Fibroblast of lung (primary cell): ENCODE results near the gene ZNF407. TPM values are rescaled to one million over a fixed set of nuclear protein-coding genes. Genes with fewer than 3 reads are reported as not detected.

ENCODE experiments used
- DNase-seq, 2 donors: peaks; one replicate each; pipeline versions ENCODE4 v3.0.0 to v3.0.0-alpha.2; 2010; ENCODE audit warnings: low read depth in 2 of 2
- H2AFZ ChIP-seq: 2 replicates; pipeline ENCODE4 v1.5.1; 2012; ENCODE audit warnings: low read length, control low read depth, inconsistent platforms
- H3K27ac ChIP-seq: 2 replicates; pipeline ENCODE4 v1.5.1; 2011; ENCODE audit warnings: low read length, control low read depth; ENCODE audit not compliant: insufficient read depth
- H3K27me3 ChIP-seq: 2 replicates; pipeline ENCODE4 v1.5.1; 2011; ENCODE audit warnings: mild to moderate bottlenecking, low read length; ENCODE audit not compliant: control insufficient read depth, insufficient read depth
- H3K36me3 ChIP-seq: 2 replicates; pipeline ENCODE4 v1.5.1; 2011; ENCODE audit warnings: low read length; ENCODE audit not compliant: control insufficient read depth, insufficient read depth
- H3K4me1 ChIP-seq: 2 replicates; pipeline ENCODE4 v1.5.1; 2011; ENCODE audit warnings: low read length; ENCODE audit not compliant: control insufficient read depth, insufficient read depth; ENCODE audit errors: extremely low read depth
- H3K4me2 ChIP-seq: 2 replicates; pipeline ENCODE4 v1.5.1; 2011; ENCODE audit warnings: low read length, control low read depth; ENCODE audit not compliant: insufficient read depth; ENCODE audit errors: extremely low read depth
- H3K4me3 ChIP-seq, 4 experiments: fragments of 200-600 bp in 1 of 4; sonication (generic) in 1 of 4; replicated peaks in 1 of 4; 2 replicates each; pipeline ENCODE4 v1.5.1; 2011 to 2016; ENCODE audit warnings: low read length in 4 of 4, low read depth in 3 of 4, mild to moderate bottlenecking in 3 of 4, control low read depth in 2 of 4, inconsistent platforms in 1 of 4, mixed read lengths in 1 of 4; ENCODE audit not compliant: insufficient read depth in 1 of 4; ENCODE audit errors: control extremely low read depth in 1 of 4
- H3K79me2 ChIP-seq: 2 replicates; pipeline ENCODE4 v1.5.1; 2012; ENCODE audit warnings: mild to moderate bottlenecking, low read length, inconsistent platforms; ENCODE audit not compliant: control insufficient read depth, insufficient read depth
- H3K9ac ChIP-seq: 2 replicates; pipeline ENCODE4 v1.5.1; 2011; ENCODE audit warnings: mild to moderate bottlenecking, low read length, control low read depth; ENCODE audit not compliant: insufficient read depth
- H3K9me3 ChIP-seq: 2 replicates; pipeline ENCODE4 v1.5.1; 2012; ENCODE audit warnings: low read depth, low read length; ENCODE audit not compliant: control insufficient read depth, insufficient read depth
- H4K20me1 ChIP-seq: 2 replicates; pipeline ENCODE4 v1.5.1; 2011; ENCODE audit warnings: low read length; ENCODE audit not compliant: control insufficient read depth, insufficient read depth; ENCODE audit errors: extremely low read depth
- EZH2 ChIP-seq: IDR thresholded peaks from 2 replicates; pipeline ENCODE4 v1.5.1; 2012; ENCODE audit warnings: low read length, control low read depth, mild to moderate bottlenecking; ENCODE audit errors: missing control alignments
- polyA plus RNA-seq, 2 donors: library from polyadenylated mRNA; depleted of rRNA in 1 of 2; stranded (reverse) in 1 of 2; unstranded in 1 of 2; fragments of >200 nt; gene quantifications; 2 replicates each; pipeline ENCODE4 v1.2.1, GENCODE V29; 2011 to 2012; ENCODE audit warnings: missing spikeins in 1 of 2
- total RNA-seq: library from RNA; depleted of rRNA; stranded (reverse); fragments of >200 nt; gene quantifications from 2 replicates; pipeline ENCODE4 v1.2.1, GENCODE V29; 2014
- TF ChIP-seq, protein P1 (sequence below), 2 donors: IDR thresholded peaks in 1 of 2; conservative IDR thresholded peaks in 1 of 2; 1 replicate in 1 of 2; 2 replicates in 1 of 2; pipeline ENCODE4 v1.5.1; 2011 to 2012; ENCODE audit warnings: low read length in 2 of 2, control low read depth in 1 of 2, inconsistent platforms in 1 of 2, low read depth in 1 of 2, mild to moderate bottlenecking in 1 of 2

The ZNF407 gene
- total and polyA plus RNA-seq, 2 donors (not counting 1 experiment from before 2014, with no cell fraction given): 5.1 to 12.6 TPM

DNA sequence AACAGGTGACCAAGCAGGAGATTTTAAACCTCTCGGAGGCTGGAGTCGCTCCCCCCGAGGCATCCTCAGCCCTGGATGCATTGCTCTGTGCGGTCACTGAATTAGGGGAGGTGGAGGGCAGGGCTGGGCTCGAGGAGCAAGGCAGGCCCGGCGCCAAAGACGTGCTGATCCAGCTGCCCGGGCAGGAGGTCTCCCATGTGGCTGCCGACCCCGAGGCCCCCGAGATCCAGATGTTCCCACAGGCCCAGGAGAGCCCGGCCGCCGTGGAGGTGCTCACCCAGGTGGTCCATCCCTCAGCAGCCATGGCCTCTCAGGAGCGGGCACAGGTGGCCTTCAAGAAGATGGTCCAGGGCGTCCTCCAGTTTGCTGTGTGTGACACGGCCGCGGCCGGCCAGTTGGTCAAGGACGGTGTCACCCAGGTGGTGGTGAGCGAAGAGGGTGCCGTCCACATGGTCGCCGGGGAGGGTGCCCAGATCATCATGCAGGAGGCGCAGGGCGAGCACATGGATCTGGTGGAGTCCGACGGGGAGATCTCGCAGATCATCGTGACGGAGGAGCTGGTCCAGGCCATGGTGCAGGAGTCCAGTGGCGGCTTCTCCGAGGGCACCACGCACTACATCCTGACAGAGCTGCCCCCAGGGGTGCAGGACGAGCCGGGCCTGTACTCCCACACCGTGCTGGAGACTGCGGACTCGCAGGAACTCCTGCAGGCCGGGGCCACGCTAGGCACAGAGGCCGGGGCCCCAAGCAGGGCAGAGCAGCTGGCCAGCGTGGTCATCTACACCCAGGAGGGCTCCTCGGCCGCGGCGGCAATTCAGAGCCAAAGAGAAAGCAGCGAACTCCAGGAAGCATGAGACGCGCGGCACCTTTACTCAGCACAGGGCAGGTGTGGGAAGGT lies 466.2 kb downstream of the ZNF407 start:
- Histone ChIP-seq H3K9me3 (no peaks in the 10 kb centered on the region), H3K4me3 (no peak overlapping the region), H3K27me3 (no peaks in the 10 kb centered on the region), H4K20me1 (no peaks in the 10 kb centered on the region), H3K27ac (no peak overlapping the region), H3K4me1 (no peaks in the 10 kb centered on the region), H3K36me3 (peaks cover 2% of the 10 kb centered on the region), H3K4me2 (no peak overlapping the region), H3K9ac (no peak overlapping the region), H2AFZ (no peak overlapping the region), H3K79me2 (no peaks in the 10 kb centered on the region)
- no peak for DNase-seq
- no peak for TF ChIP-seq EZH2
- TF ChIP-seq, protein P1, sequence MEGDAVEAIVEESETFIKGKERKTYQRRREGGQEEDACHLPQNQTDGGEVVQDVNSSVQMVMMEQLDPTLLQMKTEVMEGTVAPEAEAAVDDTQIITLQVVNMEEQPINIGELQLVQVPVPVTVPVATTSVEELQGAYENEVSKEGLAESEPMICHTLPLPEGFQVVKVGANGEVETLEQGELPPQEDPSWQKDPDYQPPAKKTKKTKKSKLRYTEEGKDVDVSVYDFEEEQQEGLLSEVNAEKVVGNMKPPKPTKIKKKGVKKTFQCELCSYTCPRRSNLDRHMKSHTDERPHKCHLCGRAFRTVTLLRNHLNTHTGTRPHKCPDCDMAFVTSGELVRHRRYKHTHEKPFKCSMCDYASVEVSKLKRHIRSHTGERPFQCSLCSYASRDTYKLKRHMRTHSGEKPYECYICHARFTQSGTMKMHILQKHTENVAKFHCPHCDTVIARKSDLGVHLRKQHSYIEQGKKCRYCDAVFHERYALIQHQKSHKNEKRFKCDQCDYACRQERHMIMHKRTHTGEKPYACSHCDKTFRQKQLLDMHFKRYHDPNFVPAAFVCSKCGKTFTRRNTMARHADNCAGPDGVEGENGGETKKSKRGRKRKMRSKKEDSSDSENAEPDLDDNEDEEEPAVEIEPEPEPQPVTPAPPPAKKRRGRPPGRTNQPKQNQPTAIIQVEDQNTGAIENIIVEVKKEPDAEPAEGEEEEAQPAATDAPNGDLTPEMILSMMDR (conservative IDR thresholded peaks at IDR 0.05 in 1 of 2, IDR thresholded peaks at IDR 0.05 in 1 of 2; ENCODE audit: low read depth in 1 of 2, low read length in 2 of 2): no peak

DNA sequence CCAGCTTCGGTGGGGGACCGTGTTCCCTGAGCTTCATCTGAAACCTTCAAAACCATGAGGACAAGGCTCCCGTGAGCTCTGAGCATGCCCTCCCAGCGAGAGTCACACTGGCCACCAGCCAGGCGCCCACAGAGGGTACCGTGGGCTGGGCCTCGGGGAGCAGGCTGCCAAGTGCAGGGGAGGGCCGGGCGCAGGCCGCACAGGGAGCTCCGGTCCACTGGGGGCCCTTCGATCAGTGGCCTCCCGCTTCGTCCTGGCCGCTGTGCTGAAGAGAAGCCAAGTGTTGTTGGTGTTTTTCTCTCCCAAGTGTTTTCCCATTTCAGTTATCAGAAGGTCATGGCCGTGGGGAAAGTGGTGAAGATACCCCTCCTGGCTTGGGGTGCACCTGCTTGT lies 466.8 kb downstream of the ZNF407 start:
- Histone ChIP-seq H3K4me1 (no peaks in the 10 kb centered on the region), H2AFZ (no peak overlapping the region), H4K20me1 (no peaks in the 10 kb centered on the region), H3K9ac (no peak overlapping the region), H3K79me2 (no peaks in the 10 kb centered on the region), H3K9me3 (no peaks in the 10 kb centered on the region), H3K27ac (no peak overlapping the region), H3K36me3 (peaks cover 2% of the 10 kb centered on the region), H3K27me3 (no peaks in the 10 kb centered on the region), H3K4me3 (no peak overlapping the region), H3K4me2 (no peak overlapping the region)
- TF ChIP-seq, protein P1 (conservative IDR thresholded peaks at IDR 0.05 in 1 of 2, IDR thresholded peaks at IDR 0.05 in 1 of 2; ENCODE audit: low read depth in 1 of 2, low read length in 2 of 2): no peak
- TF ChIP-seq EZH2: no peak
- no peak for DNase-seq

DNA sequence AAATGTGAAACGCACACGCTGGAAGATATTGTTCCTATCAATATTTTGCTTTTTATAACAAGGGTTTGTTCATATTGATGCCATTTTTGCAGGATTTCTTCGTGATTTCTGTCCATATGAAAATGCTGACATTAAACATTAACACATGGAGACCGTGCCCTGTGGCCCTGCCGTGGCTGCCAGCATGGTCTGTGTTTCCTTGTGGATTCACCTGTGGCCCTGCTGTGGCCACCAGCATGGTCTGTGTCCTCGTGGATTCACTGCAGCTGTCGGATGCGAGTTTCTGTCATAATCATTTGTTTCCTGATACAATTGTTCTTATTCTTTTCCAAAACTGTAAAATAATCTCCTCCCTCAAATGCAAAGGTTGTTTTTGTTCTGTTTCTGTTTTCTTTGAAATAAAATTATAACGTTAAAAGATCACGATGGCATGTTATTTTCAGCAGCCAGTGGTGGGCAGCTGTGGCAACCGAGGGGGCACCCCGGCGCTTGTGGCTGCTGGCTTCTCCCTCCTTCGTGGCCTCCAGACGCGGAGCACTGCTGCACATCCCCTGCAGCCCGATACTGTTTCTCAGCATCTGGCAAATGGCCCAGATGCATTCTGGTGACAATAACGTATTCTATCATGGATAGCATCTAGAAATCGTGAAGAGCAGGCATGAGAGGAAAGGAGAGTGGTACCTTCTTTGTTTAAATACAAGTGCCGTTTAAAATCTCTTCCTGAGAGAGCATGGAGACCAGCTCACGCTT lies 467.8 kb downstream of the ZNF407 start:
- Histone ChIP-seq H3K27me3 (no peaks in the 10 kb centered on the region), H3K4me3 (no peak overlapping the region), H3K27ac (no peak overlapping the region), H3K9ac (no peak overlapping the region), H3K79me2 (no peaks in the 10 kb centered on the region), H3K4me2 (no peak overlapping the region), H4K20me1 (no peaks in the 10 kb centered on the region), H3K4me1 (no peaks in the 10 kb centered on the region), H3K9me3 (no peaks in the 10 kb centered on the region), H3K36me3 (peaks cover 2% of the 10 kb centered on the region), H2AFZ (no peak overlapping the region)
- DNase-seq: no peak
- TF ChIP-seq, protein P1 (conservative IDR thresholded peaks at IDR 0.05 in 1 of 2, IDR thresholded peaks at IDR 0.05 in 1 of 2; ENCODE audit: low read depth in 1 of 2, low read length in 2 of 2): no peak
- no peak for TF ChIP-seq EZH2
